GM18861 (cell line): ENCODE data around the gene TRIM25.

Source experiments
- ATAC-seq: cut with Tn5 transposase; IDR thresholded peaks from one replicate; pipeline ENCODE4 v1.9.1; 2021; ENCODE audit not compliant: unreplicated experiment

Gene TRIM25

DNA sequence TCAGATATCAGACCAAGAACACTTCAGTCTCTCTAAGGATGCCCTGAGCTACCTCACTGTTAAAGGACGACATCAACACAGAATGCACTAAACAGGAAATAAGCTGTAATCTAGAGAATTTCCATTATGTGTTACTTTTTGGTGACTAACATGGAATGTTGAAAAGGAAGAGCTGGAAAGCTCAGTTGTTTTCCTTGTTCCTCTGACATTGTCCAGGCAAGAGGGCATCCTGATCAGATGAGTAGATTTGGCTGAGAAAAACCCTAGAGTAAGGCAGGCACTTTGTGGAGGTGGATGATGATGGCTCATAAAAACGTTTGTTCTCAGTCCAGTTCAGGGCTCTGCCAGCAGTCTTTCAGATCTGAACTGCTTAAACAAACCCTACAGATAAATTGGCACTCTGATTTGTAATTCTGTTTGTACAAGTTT, 45.9 kb downstream of the TRIM25 start:
- no peak for ATAC-seq

DNA sequence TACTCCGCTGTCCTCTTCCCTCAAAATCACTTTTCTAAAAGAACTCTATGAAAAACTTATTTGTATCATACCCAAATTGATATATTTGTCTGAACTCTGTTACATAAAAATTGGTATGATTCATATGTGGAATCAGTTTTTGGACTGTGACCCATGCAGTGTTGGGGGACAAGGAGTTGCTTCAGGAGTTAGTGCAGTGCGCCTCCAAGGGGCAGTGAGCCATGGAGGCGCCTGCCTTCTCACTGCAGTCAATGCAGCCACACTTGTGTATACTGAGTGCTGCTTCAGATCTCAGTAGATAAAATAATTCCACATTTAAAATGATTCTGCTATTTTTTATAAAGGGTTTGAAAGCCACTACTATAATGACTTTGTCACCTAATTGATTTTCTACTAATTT, 47.4 kb downstream of the TRIM25 start:
- ATAC-seq = no peak

DNA sequence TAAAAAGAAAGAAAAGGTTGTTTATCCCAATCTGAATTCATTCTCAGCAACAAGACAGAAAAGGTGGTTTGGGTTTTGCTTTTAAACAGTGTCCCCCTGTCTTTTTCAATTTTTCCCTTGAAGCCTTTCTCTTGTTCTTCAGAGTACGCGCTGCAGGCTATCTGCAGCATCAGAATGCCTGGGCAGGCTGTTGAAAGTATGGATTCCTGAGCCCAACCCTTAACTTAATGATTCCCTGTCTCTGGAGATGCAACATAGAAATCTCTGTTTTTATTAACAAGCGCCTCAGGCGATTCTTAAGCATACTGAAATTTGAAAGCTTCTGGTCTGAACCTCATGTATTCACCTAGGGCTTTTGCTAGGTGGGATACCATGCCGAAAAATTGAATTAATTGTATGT, 47.8 kb downstream of the TRIM25 start:
- no peak for ATAC-seq

DNA sequence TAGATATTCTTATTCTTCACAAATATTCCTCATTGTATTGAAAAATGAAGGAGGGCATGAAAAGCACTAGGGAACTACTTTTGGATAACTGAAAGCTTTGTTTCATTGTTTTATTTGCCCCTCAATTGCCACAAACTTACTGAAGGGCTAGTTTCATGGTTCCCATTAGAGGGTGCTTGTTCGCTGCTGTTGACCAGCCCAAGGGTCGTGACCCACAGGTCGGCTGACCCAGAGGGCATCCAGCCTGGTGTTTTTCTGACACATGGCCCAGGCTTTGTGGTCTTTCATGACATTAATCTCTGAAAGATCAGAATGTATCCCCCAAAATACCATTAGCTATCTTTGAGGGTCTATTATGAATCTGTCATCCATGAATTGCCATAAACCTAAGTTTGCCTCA, 49.9 kb downstream of the TRIM25 start:
- ATAC-seq = no peak

DNA sequence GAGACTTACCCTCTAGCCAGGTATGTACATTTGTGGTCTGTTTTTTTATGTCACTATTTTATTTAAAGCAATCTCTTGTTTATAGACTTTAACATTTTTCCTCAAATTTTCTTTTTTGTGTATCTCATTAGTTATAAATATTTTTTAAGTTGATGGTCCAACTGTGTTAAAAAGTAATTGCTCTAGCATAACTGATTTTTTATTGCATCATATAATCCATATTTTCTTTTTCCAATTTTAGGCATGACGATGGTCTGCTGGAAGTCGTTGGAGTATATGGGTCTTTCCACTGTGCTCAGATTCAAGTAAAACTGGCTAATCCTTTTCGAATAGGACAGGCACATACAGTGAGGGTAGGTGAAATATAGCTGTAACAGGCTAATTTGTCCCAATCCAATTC, 52.0 kb downstream of the TRIM25 start:
- ATAC-seq = no peak

DNA sequence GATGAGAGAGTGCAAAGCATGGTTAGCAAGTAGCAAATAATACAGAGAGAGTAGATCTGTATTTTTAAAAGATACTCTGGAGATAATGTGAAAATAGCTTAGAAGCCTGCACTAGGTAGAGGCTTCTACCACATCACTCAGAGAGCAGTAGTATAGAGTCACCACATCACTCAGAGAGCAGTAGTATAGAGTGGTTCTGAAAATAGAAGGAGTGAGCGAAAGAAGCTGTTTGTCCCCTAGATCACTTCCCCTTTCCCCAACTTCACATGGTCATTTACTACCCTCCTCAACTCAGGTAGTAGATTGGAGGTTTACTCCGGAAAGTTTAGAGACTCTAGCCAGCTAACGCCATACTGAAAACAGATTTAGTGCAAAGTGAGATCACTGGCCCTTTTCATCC, 62.8 kb downstream of the TRIM25 start:
- ATAC-seq = no peak

DNA sequence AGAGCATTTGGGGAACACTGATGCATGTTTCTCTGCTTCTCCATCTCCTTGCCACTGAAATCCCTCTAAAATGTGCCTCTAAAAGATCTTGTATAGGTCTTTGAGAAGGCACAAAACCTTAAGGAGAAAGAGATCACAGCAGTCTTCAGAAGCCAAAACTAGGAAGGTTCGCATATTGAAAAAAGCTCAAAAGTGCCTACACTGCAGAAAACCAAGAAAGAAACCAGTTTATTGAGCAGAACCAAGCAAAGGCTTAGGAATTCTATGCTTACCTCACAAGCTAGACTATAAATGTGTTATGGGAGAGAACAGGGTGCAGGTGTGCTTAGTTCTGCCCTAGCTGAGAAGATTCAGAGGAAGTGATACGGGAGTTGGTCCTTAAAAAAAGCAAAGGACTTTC, 63.3 kb downstream of the TRIM25 start:
- no peak for ATAC-seq

DNA sequence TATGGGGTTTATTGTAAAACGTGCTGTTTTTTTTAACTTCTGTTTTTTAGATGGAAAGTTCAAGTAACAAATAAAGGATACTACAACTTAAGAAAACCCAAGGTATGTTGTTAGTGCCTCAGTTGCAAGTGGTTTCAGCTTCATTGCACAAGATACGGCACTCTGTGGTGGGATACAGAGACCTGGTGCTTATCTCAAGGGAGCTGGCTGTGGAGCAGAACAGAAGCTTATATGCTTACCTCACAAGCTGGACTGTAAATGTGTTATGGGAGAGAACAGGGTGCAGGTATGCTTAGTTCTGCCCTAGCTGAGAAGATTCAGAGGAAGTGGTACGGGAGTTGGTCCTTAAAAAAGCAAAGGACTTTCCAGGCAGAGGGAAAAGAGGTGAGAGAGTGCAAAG, 64.7 kb downstream of the TRIM25 start:
- ATAC-seq = no peak

DNA sequence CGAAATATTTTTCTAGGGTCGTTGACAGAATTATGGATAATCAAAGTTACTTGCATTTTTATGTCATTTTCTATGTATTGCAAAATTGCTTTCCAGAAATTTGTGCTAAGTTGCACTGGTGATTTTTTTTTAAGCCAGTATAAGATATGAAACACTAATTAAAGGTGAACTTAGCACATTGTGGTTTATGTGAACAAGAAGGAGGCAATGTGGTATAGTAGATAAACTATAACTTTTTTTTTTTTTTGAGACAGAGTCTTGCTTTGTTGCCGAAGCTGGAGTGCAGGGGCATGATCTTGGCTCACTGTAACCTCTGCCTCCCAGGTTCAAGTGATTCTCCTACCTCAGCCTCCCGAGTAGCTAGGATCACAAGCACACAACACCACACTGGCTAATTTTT, 66.7 kb downstream of the TRIM25 start:
- no peak for ATAC-seq

DNA sequence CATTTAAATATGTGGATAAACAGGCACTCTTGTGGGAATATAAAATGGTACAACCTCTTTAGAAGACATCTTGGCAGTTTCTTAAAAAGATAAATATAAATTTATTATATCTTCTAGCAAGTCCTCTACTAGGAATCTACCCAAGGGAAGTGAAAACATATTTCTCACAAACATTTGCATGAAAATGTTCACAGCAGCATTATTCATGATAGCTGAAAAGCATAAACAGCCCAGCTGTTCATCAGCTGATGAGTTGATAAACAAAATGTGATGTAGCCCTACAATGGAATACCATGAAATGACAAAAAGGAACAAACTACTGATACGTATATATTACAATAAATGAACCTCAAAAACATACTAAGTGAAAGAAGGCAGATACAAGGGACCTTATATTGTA, 67.9 kb downstream of the TRIM25 start:
- no peak for ATAC-seq

DNA sequence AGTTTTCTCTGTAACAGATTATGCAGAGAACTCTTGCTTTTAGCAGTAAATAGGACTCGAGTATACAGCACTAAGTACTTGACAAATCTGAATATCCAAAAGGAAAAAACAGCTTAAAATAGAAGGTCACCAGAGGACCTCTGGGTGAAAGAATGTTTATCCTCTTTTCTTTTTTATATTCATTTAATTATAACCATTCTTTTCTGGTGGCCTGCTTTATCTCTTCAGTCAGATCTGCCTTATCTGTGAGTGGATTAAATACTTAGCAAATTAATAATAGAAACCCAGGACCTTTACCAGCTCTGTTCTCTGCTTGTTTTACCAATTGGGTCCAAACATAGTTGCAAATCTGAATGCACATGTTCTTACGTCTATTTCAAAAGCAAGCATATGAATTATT, 71.3 kb downstream of the TRIM25 start:
- no peak for ATAC-seq

DNA sequence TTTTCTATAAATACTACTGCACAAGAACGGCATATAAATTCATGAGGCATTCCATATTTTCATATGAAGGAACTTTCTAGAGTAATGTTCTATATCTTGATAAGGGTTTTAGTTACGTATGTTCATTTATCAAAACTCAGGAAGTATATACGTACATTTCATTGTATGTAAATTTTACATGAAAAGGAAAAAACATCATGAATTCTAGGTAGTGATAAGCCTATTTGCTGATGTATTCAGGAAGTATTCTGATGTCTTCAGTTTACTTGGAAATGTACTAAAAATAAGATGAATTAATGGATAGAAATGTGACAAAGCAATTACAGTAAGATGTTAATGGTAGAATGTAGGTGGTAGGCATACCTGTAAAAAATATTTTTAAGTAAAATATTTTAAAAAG, 75.2 kb downstream of the TRIM25 start:
- no peak for ATAC-seq
